Measurements from ENCODE around the gene CPSF3. TPM values are rescaled to one million over a fixed set of nuclear protein-coding genes. Genes with fewer than 3 reads are reported as not detected.

CPSF3 gene
- total and polyA plus RNA-seq, 2 of the 13 experiments (the other 11 are each of a cell fraction or from before 2014, with no cell fraction given) = 19.8 to 93.0 TPM

GRCh38 chr2:9423100-9423921, at the start of gene CPSF3, which contains the start of gene ITGB1BP1 (continued):
- TF ChIP-seq, protein P1, sequence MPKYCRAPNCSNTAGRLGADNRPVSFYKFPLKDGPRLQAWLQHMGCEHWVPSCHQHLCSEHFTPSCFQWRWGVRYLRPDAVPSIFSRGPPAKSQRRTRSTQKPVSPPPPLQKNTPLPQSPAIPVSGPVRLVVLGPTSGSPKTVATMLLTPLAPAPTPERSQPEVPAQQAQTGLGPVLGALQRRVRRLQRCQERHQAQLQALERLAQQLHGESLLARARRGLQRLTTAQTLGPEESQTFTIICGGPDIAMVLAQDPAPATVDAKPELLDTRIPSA (CRISPR knock-in tag; IDR thresholded peaks at IDR 0.05; ENCODE audit: borderline replicate concordance) = peak; percentile 90
- TF ChIP-seq AGO1 (IDR thresholded peaks at IDR 0.05; ENCODE audit: low read depth, low read length, poor library complexity, severe bottlenecking) (no peak), HNRNPUL1 (IDR thresholded peaks at IDR 0.05; ENCODE audit: low read depth, low read length) (peak; percentile 78; the same call in 1 of the 2 replicates), ZNF263 (CRISPR knock-in tag; IDR thresholded peaks at IDR 0.05) (peak; percentile 59; the same call in 1 of the 2 replicates), PLRG1 (conservative IDR thresholded peaks at IDR 0.05) (no peak), NFKBIZ (CRISPR knock-in tag; IDR thresholded peaks at IDR 0.05) (peak; percentile 67; the same call in 1 of the 2 replicates), HOXA7 (CRISPR knock-in tag; IDR thresholded peaks at IDR 0.05) (peak; percentile 52; the same call in 1 of the 2 replicates), HIVEP1 (CRISPR knock-in tag; IDR thresholded peaks at IDR 0.05) (peak; percentile 82), ZNF121 (CRISPR knock-in tag; IDR thresholded peaks at IDR 0.05) (peak; percentile 68), ZNF672 (CRISPR knock-in tag; IDR thresholded peaks at IDR 0.05) (0 out of 2 replicates have a peak, but pooled peaks have one; percentile 34), ZBTB34 (CRISPR knock-in tag; IDR thresholded peaks at IDR 0.05) (no peak), HHEX (CRISPR knock-in tag; IDR thresholded peaks at IDR 0.05) (0 out of 2 replicates have a peak, but pooled peaks have one; percentile 6), LRRFIP1 (CRISPR knock-in tag; conservative IDR thresholded peaks at IDR 0.05) (no peak), ZNF740 (CRISPR knock-in tag; IDR thresholded peaks at IDR 0.05) (no peak), ZNF234 (CRISPR knock-in tag; conservative IDR thresholded peaks at IDR 0.05) (peak; percentile 92), TCF12 (IDR thresholded peaks at IDR 0.05) (no peak), TCF12 (CRISPR knock-in tag; IDR thresholded peaks at IDR 0.05) (peak; percentile 72), ZFP36L1 (CRISPR knock-in tag; IDR thresholded peaks at IDR 0.05) (0 out of 2 replicates have a peak, but pooled peaks have one; percentile 48)
- TF ChIP-seq, protein P2, sequence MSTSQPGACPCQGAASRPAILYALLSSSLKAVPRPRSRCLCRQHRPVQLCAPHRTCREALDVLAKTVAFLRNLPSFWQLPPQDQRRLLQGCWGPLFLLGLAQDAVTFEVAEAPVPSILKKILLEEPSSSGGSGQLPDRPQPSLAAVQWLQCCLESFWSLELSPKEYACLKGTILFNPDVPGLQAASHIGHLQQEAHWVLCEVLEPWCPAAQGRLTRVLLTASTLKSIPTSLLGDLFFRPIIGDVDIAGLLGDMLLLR (CRISPR knock-in tag; IDR thresholded peaks at IDR 0.05) = peak; percentile 16; the same call in 1 of the 2 replicates
